ENCODE data around the gene CFC1B.
"Not testable (repeated sequence)": the region's sequence is repeated elsewhere in the genome, so short reads cannot be mapped to it uniquely, and the experiment has no call there.

CFC1B gene

DNA sequence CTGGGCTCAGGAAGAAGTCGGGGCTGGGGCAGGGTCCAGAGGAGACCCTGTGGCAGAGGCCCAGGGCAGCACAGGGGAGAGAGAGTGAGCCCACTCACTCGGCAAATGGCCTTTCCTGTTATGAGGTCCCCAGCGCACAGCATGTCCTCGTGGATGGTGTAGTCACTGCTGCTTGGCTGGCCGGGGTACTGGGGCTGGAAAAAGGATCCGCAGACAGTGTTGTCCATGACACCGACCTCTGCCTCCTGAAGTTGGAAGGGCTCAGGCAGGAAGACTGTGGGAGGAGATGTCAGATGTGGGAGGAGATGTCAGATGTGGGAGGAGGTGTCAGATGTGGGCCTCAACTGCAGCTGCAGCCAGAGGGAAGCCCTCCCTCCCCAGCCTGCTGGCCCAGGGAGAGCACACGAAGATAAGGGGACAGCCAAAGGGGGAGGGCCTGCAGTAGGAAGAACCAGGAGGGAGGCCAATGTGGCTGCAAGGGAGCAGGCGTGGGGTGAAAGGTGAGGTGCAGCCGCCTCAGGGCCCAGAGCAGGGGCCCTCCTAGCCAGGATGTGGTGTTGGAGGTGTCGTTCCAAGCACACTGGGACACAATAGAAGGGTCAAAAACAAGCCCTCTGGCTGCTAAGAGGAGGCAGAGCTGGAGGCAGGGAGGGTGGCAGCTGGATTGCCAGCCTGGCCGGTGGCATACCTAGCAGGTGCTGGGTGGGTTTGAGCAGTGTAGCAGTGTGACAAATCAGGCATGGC, 22.9 kb downstream of the CFC1B start:
- not testable (repeated sequence) for H3K27me3 ChIP-seq (ENCODE audit: insufficient read depth, low read length); H3K4me1 ChIP-seq (ENCODE audit: insufficient read depth, low read length, severe bottlenecking); H3K36me3 ChIP-seq (ENCODE audit: insufficient read depth, low read length); H3K9me3 ChIP-seq (ENCODE audit: low read length); H3K9me2 ChIP-seq (ENCODE audit: low read depth, low read length); H3K79me2 ChIP-seq (ENCODE audit: insufficient read depth, low read length); H4K20me1 ChIP-seq (ENCODE audit: insufficient read depth, low read length); H3K9ac ChIP-seq (ENCODE audit: low read length); H2AFZ ChIP-seq (ENCODE audit: low read length); H3F3A ChIP-seq (ENCODE audit: insufficient read depth, low read length); H3K27ac ChIP-seq (ENCODE audit: low read depth, low read length, poor library complexity, severe bottlenecking); H3K4me3 ChIP-seq (ENCODE audit: low read depth, low read length, poor library complexity, severe bottlenecking); H3K4me2 ChIP-seq (ENCODE audit: low read length)

DNA sequence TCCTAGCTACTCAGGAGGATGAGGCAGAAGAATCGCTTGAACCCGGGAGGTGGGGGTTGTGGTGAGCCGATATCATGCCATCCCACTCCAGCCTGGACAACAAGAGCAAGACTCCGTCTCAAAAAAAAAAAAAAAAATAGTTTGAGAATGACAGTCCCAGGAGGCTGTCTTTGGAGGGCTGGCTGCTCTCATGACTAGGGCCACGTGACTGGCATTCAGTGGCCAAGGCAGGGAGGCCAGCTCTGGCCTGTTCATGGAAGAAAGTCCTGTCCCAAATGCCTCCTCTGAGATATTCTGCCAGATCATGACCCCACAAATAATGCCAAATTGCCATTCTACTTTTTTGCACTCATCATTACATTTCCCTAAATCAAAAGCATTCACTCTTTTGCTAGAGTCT, 24.0 kb downstream of the CFC1B start:
- H3K79me2 ChIP-seq (ENCODE audit: insufficient read depth, low read length); H3K27me3 ChIP-seq (ENCODE audit: insufficient read depth, low read length); H3K36me3 ChIP-seq (ENCODE audit: insufficient read depth, low read length); H3K9ac ChIP-seq (ENCODE audit: low read length); H3K4me3 ChIP-seq (ENCODE audit: low read depth, low read length, poor library complexity, severe bottlenecking); H2AFZ ChIP-seq (ENCODE audit: low read length); H3K9me2 ChIP-seq (ENCODE audit: low read depth, low read length); H3F3A ChIP-seq (ENCODE audit: insufficient read depth, low read length); H3K4me1 ChIP-seq (ENCODE audit: insufficient read depth, low read length, severe bottlenecking); H3K27ac ChIP-seq (ENCODE audit: low read depth, low read length, poor library complexity, severe bottlenecking); H4K20me1 ChIP-seq (ENCODE audit: insufficient read depth, low read length); H3K9me3 ChIP-seq (ENCODE audit: low read length); H3K4me2 ChIP-seq (ENCODE audit: low read length): not testable (repeated sequence)

DNA sequence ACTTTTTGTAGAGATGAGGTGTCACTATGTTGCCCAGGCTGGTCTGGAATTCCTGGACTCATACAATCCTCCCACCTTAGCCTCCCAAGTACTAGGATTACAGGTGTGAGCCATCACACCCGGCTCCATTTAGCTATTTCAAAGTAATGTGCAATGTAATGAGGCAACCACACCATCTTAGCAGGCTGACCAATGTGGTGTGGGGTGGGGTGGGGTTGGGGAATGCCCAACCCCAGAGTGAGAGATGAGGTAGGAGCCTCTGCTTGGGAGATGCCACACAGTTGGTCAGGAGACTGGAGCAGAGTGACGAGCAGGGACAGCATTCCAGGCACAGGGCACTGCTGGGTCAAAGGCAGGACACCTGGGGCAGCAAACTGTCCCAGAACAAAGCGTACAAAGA, 27.4 kb downstream of the CFC1B start:
- H3K27ac ChIP-seq (ENCODE audit: low read depth, low read length, poor library complexity, severe bottlenecking); H3K4me2 ChIP-seq (ENCODE audit: low read length); H3K9ac ChIP-seq (ENCODE audit: low read length); H3K27me3 ChIP-seq (ENCODE audit: insufficient read depth, low read length); H3K9me3 ChIP-seq (ENCODE audit: low read length); H4K20me1 ChIP-seq (ENCODE audit: insufficient read depth, low read length); H3K4me3 ChIP-seq (ENCODE audit: low read depth, low read length, poor library complexity, severe bottlenecking); H3F3A ChIP-seq (ENCODE audit: insufficient read depth, low read length); H3K36me3 ChIP-seq (ENCODE audit: insufficient read depth, low read length); H3K9me2 ChIP-seq (ENCODE audit: low read depth, low read length); H3K4me1 ChIP-seq (ENCODE audit: insufficient read depth, low read length, severe bottlenecking); H3K79me2 ChIP-seq (ENCODE audit: insufficient read depth, low read length); H2AFZ ChIP-seq (ENCODE audit: low read length): not testable (repeated sequence)

DNA sequence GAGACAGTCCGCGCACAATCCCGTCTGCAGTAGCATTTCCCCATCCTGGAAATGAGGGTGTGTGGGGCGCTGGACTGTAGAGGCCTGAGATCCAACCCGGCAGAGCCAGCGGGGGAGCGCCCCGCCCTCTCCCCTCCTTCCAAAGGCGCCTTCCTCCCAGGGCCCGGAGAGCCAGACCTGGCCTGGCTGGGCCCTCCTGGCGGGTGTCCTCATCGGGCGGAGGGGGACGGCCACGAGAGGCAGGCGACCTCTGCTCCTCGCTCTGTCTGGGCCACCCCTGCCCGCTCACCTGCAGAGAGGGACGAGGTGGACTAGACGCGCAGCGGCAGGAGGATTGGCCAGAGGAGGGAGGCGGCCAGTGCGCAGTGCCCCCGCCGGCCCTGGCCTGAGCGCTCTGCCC, 28.5 kb downstream of the CFC1B start:
- H3F3A ChIP-seq (ENCODE audit: insufficient read depth, low read length); H3K79me2 ChIP-seq (ENCODE audit: insufficient read depth, low read length); H3K27me3 ChIP-seq (ENCODE audit: insufficient read depth, low read length); H3K4me1 ChIP-seq (ENCODE audit: insufficient read depth, low read length, severe bottlenecking); H3K4me2 ChIP-seq (ENCODE audit: low read length); H3K27ac ChIP-seq (ENCODE audit: low read depth, low read length, poor library complexity, severe bottlenecking); H3K4me3 ChIP-seq (ENCODE audit: low read depth, low read length, poor library complexity, severe bottlenecking); H3K9me3 ChIP-seq (ENCODE audit: low read length); H2AFZ ChIP-seq (ENCODE audit: low read length); H4K20me1 ChIP-seq (ENCODE audit: insufficient read depth, low read length); H3K9me2 ChIP-seq (ENCODE audit: low read depth, low read length); H3K36me3 ChIP-seq (ENCODE audit: insufficient read depth, low read length); H3K9ac ChIP-seq (ENCODE audit: low read length): not testable (repeated sequence)

DNA sequence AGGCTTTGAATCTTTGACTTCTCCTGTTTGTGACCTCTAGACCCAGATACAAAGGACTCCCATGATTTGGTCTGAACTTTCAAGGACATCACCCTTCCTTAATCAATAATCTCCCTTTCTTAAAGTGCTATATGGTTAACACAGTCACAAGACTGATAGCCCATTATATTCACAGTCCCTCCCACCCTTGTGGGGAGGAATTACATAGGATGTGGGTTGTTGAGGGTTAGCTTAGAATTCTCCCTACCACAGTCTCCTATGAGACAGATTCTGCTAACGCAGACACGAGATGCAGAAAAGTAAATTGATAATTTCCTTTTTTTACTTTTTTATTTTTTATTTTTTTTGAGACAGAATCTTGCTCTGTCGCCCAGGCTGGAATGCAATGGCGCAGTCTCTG, 33.2 kb downstream of the CFC1B start:
- not testable (repeated sequence) for H3K9me3 ChIP-seq (ENCODE audit: low read length); H3K4me3 ChIP-seq (ENCODE audit: low read depth, low read length, poor library complexity, severe bottlenecking); H2AFZ ChIP-seq (ENCODE audit: low read length); H4K20me1 ChIP-seq (ENCODE audit: insufficient read depth, low read length); H3K27me3 ChIP-seq (ENCODE audit: insufficient read depth, low read length); H3F3A ChIP-seq (ENCODE audit: insufficient read depth, low read length); H3K36me3 ChIP-seq (ENCODE audit: insufficient read depth, low read length); H3K9ac ChIP-seq (ENCODE audit: low read length); H3K9me2 ChIP-seq (ENCODE audit: low read depth, low read length); H3K4me2 ChIP-seq (ENCODE audit: low read length); H3K27ac ChIP-seq (ENCODE audit: low read depth, low read length, poor library complexity, severe bottlenecking); H3K79me2 ChIP-seq (ENCODE audit: insufficient read depth, low read length); H3K4me1 ChIP-seq (ENCODE audit: insufficient read depth, low read length, severe bottlenecking)

DNA sequence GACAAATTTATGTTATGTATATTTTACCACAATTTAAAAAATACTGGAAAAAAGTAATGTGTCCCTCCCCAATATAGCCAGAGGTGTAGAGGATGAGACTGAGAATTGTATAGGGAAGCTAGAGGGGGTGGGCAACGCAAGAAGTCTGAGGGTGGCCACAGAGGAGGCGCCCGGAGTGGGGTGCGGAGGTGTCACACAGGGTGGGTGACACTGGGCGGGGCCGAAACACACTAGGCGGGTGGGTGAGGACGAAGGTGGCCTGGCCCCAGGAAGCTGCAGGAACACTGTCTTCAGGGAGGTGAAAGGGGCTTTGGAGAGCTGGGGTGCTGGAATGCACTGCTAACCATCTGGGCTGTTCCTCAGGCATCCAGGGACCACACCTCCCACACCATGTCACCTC, 35.4 kb downstream of the CFC1B start:
- H3K79me2 ChIP-seq (ENCODE audit: insufficient read depth, low read length); H3K4me1 ChIP-seq (ENCODE audit: insufficient read depth, low read length, severe bottlenecking); H2AFZ ChIP-seq (ENCODE audit: low read length); H3K9me3 ChIP-seq (ENCODE audit: low read length); H3F3A ChIP-seq (ENCODE audit: insufficient read depth, low read length); H3K4me3 ChIP-seq (ENCODE audit: low read depth, low read length, poor library complexity, severe bottlenecking); H3K9me2 ChIP-seq (ENCODE audit: low read depth, low read length); H3K9ac ChIP-seq (ENCODE audit: low read length); H4K20me1 ChIP-seq (ENCODE audit: insufficient read depth, low read length); H3K36me3 ChIP-seq (ENCODE audit: insufficient read depth, low read length); H3K27me3 ChIP-seq (ENCODE audit: insufficient read depth, low read length); H3K27ac ChIP-seq (ENCODE audit: low read depth, low read length, poor library complexity, severe bottlenecking); H3K4me2 ChIP-seq (ENCODE audit: low read length): not testable (repeated sequence)

DNA sequence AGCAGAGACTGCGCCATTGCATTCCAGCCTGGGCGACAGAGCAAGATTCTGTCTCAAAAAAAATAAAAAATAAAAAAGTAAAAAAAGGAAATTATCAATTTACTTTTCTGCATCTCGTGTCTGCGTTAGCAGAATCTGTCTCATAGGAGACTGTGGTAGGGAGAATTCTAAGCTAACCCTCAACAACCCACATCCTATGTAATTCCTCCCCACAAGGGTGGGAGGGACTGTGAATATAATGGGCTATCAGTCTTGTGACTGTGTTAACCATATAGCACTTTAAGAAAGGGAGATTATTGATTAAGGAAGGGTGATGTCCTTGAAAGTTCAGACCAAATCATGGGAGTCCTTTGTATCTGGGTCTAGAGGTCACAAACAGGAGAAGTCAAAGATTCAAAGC, 45.1 kb downstream of the CFC1B start:
- not testable (repeated sequence) for H3K79me2 ChIP-seq (ENCODE audit: insufficient read depth, low read length); H3K9ac ChIP-seq (ENCODE audit: low read length); H3K4me3 ChIP-seq (ENCODE audit: low read depth, low read length, poor library complexity, severe bottlenecking); H4K20me1 ChIP-seq (ENCODE audit: insufficient read depth, low read length); H3K27ac ChIP-seq (ENCODE audit: low read depth, low read length, poor library complexity, severe bottlenecking); H2AFZ ChIP-seq (ENCODE audit: low read length); H3F3A ChIP-seq (ENCODE audit: insufficient read depth, low read length); H3K4me1 ChIP-seq (ENCODE audit: insufficient read depth, low read length, severe bottlenecking); H3K9me3 ChIP-seq (ENCODE audit: low read length); H3K4me2 ChIP-seq (ENCODE audit: low read length); H3K27me3 ChIP-seq (ENCODE audit: insufficient read depth, low read length); H3K36me3 ChIP-seq (ENCODE audit: insufficient read depth, low read length); H3K9me2 ChIP-seq (ENCODE audit: low read depth, low read length)

DNA sequence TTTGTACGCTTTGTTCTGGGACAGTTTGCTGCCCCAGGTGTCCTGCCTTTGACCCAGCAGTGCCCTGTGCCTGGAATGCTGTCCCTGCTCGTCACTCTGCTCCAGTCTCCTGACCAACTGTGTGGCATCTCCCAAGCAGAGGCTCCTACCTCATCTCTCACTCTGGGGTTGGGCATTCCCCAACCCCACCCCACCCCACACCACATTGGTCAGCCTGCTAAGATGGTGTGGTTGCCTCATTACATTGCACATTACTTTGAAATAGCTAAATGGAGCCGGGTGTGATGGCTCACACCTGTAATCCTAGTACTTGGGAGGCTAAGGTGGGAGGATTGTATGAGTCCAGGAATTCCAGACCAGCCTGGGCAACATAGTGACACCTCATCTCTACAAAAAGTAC, 50.9 kb downstream of the CFC1B start:
- H3K36me3 ChIP-seq (ENCODE audit: insufficient read depth, low read length); H3K4me2 ChIP-seq (ENCODE audit: low read length); H3K9ac ChIP-seq (ENCODE audit: low read length); H3K4me1 ChIP-seq (ENCODE audit: insufficient read depth, low read length, severe bottlenecking); H4K20me1 ChIP-seq (ENCODE audit: insufficient read depth, low read length); H3K79me2 ChIP-seq (ENCODE audit: insufficient read depth, low read length); H3K27me3 ChIP-seq (ENCODE audit: insufficient read depth, low read length); H3F3A ChIP-seq (ENCODE audit: insufficient read depth, low read length); H3K9me2 ChIP-seq (ENCODE audit: low read depth, low read length); H3K27ac ChIP-seq (ENCODE audit: low read depth, low read length, poor library complexity, severe bottlenecking); H3K9me3 ChIP-seq (ENCODE audit: low read length); H3K4me3 ChIP-seq (ENCODE audit: low read depth, low read length, poor library complexity, severe bottlenecking); H2AFZ ChIP-seq (ENCODE audit: low read length): not testable (repeated sequence)

Data from OCI-LY1 (cell line).